PC-9 (cell line): ENCODE measurements around the gene PIK3R1. TPM values are rescaled to one million over a fixed set of nuclear protein-coding genes. Genes with fewer than 3 reads are reported as not detected.

Source experiments
- BruUV-seq: library from RNA; stranded (reverse); fragments of 400-500 nt; replicated peaks from 2 replicates; lab custom pipeline; 2021; lab: Mats Ljungman, UMichigan
- CTCF ChIA-PET: fragments of 300-600 bp; sonication (Branson Sonifier 250); formaldehyde crosslinking; loops from one replicate; lab custom pipeline; 2022; ENCODE audit warnings: antibody characterized with exemption; lab: Charles Lee
- POLR2A ChIA-PET: fragments of 300-600 bp; sonication (Branson Sonifier 250); formaldehyde crosslinking; loops from one replicate; lab custom pipeline; 2022; ENCODE audit warnings: antibody characterized with exemption; ENCODE audit not compliant: unreplicated experiment; lab: Charles Lee
- DNase-seq, 2 experiments: peaks; one replicate each; pipeline versions ENCODE4 v3.0.0 to v3.0.0-alpha.2; 2015 to 2022; ENCODE audit warnings: mixed read lengths in 1 of 2
- H2AFZ ChIP-seq: fragments of 200-600 bp; sonication (generic); 2 replicates; pipeline ENCODE4 v1.8.1; 2017; ENCODE audit warnings: antibody characterized with exemption
- H3F3A ChIP-seq: fragments of 200-600 bp; sonication (generic); 2 replicates; pipeline ENCODE4 v1.8.1; 2017; ENCODE audit warnings: antibody characterized with exemption, mild to moderate bottlenecking, low read depth; ENCODE audit not compliant: insufficient read depth
- H3K27ac ChIP-seq: fragments of 200-600 bp; sonication (generic); 2 replicates; pipeline ENCODE4 v1.6.1; 2016; ENCODE audit warnings: mixed run types
- H3K27me3 ChIP-seq: fragments of 200-600 bp; sonication (generic); 2 replicates; pipeline ENCODE4 v1.6.1; 2016; ENCODE audit warnings: low read depth, mixed run types; ENCODE audit not compliant: insufficient read depth
- H3K36me3 ChIP-seq: fragments of 200-600 bp; sonication (generic); 2 replicates; pipeline ENCODE4 v1.6.1; 2016; ENCODE audit warnings: low read depth, mixed run types
- H3K4me1 ChIP-seq: fragments of 200-600 bp; sonication (generic); replicated peaks from 2 replicates; pipeline ENCODE4 v1.6.1; 2016; ENCODE audit warnings: mixed run types; ENCODE audit not compliant: insufficient read depth
- H3K4me2 ChIP-seq: fragments of 200-600 bp; sonication (generic); 2 replicates; pipeline ENCODE4 v1.6.1; 2017; ENCODE audit warnings: mixed run types
- H3K4me3 ChIP-seq: fragments of 200-600 bp; sonication (generic); 2 replicates; pipeline ENCODE4 v1.6.1; 2016; ENCODE audit warnings: mixed run types
- H3K79me2 ChIP-seq: fragments of 200-600 bp; sonication (generic); 2 replicates; pipeline ENCODE4 v1.6.1; 2017; ENCODE audit warnings: low read depth, mixed run types
- H3K9me2 ChIP-seq: fragments of 200-600 bp; sonication (generic); 2 replicates; pipeline ENCODE4 v1.8.1; 2017; ENCODE audit warnings: mild to moderate bottlenecking; ENCODE audit not compliant: insufficient read depth
- H3K9me3 ChIP-seq: fragments of 200-600 bp; sonication (generic); 2 replicates; pipeline ENCODE4 v1.8.1; 2016; ENCODE audit warnings: low read depth; ENCODE audit not compliant: insufficient read depth
- H4K20me1 ChIP-seq: fragments of 200-600 bp; sonication (generic); 2 replicates; pipeline ENCODE4 v1.8.1; 2017; ENCODE audit not compliant: insufficient read depth
- EZH2 ChIP-seq: fragments of 200-600 bp; sonication (generic); IDR thresholded peaks from 2 replicates; pipeline ENCODE4 v1.8.0; 2017; ENCODE audit warnings: antibody characterized with exemption, low read depth
- intact Hi-C: fragments of 100-400 bp; cut with micrococcal nuclease; formaldehyde crosslinking; loops from one replicate; pipeline ENCODE4 v1.10.0; 2022; ENCODE audit not compliant: unreplicated experiment
- total RNA-seq: library from RNA; stranded (reverse); gene quantifications from 2 replicates; pipeline ENCODE4 v1.2.3, GENCODE V29; 2021
- TF ChIP-seq, protein P1 (sequence below): fragments of 200-600 bp; sonication (generic); conservative IDR thresholded peaks from 2 replicates; pipeline ENCODE4 v1.6.1; 2017; ENCODE audit warnings: mixed run types, antibody characterized with exemption, mild to moderate bottlenecking, moderate library complexity

The PIK3R1 gene
- total RNA-seq, 1 experiment from 2014 or later, result 15.9 TPM

GRCh38 chr5:68316469-68316868 is 100.9 kb downstream of the PIK3R1 start:
- Histone ChIP-seq H3K27ac (no peak overlapping the region), H4K20me1 (no peaks in the 10 kb centered on the region), H3K9me2 (no peaks in the 10 kb centered on the region), H3F3A (peaks cover 28% of the 10 kb centered on the region), H3K4me2 (no peak overlapping the region), H3K27me3 (no peaks in the 10 kb centered on the region), H2AFZ (no peak overlapping the region), H3K79me2 (no peaks in the 10 kb centered on the region), H3K9me3 (no peaks in the 10 kb centered on the region; the same call in 1 of the 2 replicates), H3K4me3 (no peak overlapping the region), H3K4me1 (peaks cover 49% of the 10 kb centered on the region), H3K36me3 (no peaks in the 10 kb centered on the region)
- ChIA-PET CTCF (no interaction called here), POLR2A (interaction anchor here (0.7 kb wide), 1 partner anchor 40 kb away, joined by 3 read pairs; no protein-coding TSS in a partner anchor)
- TF ChIP-seq EZH2, result no peak
- TF ChIP-seq, protein P1, sequence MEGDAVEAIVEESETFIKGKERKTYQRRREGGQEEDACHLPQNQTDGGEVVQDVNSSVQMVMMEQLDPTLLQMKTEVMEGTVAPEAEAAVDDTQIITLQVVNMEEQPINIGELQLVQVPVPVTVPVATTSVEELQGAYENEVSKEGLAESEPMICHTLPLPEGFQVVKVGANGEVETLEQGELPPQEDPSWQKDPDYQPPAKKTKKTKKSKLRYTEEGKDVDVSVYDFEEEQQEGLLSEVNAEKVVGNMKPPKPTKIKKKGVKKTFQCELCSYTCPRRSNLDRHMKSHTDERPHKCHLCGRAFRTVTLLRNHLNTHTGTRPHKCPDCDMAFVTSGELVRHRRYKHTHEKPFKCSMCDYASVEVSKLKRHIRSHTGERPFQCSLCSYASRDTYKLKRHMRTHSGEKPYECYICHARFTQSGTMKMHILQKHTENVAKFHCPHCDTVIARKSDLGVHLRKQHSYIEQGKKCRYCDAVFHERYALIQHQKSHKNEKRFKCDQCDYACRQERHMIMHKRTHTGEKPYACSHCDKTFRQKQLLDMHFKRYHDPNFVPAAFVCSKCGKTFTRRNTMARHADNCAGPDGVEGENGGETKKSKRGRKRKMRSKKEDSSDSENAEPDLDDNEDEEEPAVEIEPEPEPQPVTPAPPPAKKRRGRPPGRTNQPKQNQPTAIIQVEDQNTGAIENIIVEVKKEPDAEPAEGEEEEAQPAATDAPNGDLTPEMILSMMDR, result no peak
- no peak for DNase-seq
- BruUV-seq, result no TSS peak
- intact Hi-C loops, result no loop called here

- TF ChIP-seq, protein P1, result no peak
- no peak for TF ChIP-seq EZH2
- intact Hi-C loops, result no loop called here
- peaks cover 28% of the 10 kb centered on the region for H3F3A ChIP-seq
- H3K36me3 ChIP-seq, result no peaks in the 10 kb centered on the region
- POLR2A ChIA-PET, result no interaction called here
- BruUV-seq, result no TSS peak
- H3K27ac ChIP-seq, result no peak overlapping the region
- H3K4me3 ChIP-seq, result no peak overlapping the region
- H3K4me2 ChIP-seq, result no peak overlapping the region
- no peaks in the 10 kb centered on the region for H3K79me2 ChIP-seq
- no peak for DNase-seq
- H2AFZ ChIP-seq, result no peak overlapping the region
- no peaks in the 10 kb centered on the region for H3K27me3 ChIP-seq
- peaks cover 51% of the 10 kb centered on the region for H3K4me1 ChIP-seq
- no peaks in the 10 kb centered on the region for H3K9me2 ChIP-seq
- H4K20me1 ChIP-seq, result no peaks in the 10 kb centered on the region
- H3K9me3 ChIP-seq, result no peaks in the 10 kb centered on the region; the same call in 1 of the 2 replicates
- CTCF ChIA-PET, result no interaction called here
Observed at GRCh38 chr5:68317646-68318045, 102.1 kb downstream of the PIK3R1 start.

DNA sequence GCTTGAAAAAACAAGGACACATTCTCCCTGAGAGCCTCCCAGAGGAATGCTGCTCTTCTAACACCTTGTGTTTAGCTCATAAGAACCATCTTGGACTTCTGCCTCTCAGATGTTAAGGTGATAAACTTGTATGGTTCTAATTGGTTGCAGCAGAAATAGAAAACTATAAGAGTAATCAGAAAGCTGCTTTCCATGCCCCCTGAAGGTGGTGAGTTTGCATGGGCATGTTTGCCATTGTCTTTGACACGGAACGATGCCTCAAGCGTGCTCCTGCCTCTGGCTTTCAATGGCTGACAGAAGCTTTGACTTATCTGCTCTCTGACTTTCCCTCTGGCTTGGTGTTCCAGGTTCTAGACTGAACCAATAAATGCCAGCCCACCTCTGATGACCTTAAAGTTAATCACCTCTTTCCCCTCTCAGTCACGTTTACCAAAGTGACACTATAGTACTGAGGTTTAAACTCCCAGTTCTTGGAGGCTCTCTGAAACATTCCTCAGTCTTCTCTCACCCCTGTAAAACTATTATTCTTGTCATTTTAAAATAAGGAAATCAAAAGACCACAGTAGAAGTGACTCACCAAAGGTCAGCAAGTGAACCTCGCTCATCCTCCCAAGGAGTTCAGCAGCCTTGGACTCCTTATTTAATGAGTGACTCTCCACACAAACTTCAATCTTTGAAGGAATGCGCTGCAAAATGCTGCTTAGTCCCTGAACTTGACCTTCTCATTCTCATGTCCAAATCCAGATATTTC is 103.6 kb downstream of the PIK3R1 start:
- H2AFZ ChIP-seq, result no peak overlapping the region
- H3K9me3 ChIP-seq, result no peaks in the 10 kb centered on the region; the same call in 1 of the 2 replicates
- no TSS peak for BruUV-seq
- intact Hi-C loops, result no loop called here
- peak overlapping the region; percentile 5; the same call in 1 of the 2 replicates for H3K4me3 ChIP-seq
- H3K9me2 ChIP-seq, result no peaks in the 10 kb centered on the region
- H3K36me3 ChIP-seq, result no peaks in the 10 kb centered on the region
- H3K27ac ChIP-seq, result peak overlapping the region; percentile 74
- peak in 1 of 2 experiments; percentile 91 for DNase-seq
- CTCF ChIA-PET, result no interaction called here
- POLR2A ChIA-PET, result no interaction called here
- no peaks in the 10 kb centered on the region for H4K20me1 ChIP-seq
- TF ChIP-seq EZH2, result no peak
- TF ChIP-seq, protein P1, result no peak
- H3K27me3 ChIP-seq, result no peaks in the 10 kb centered on the region
- H3K4me2 ChIP-seq, result peak overlapping the region; percentile 64
- no peaks in the 10 kb centered on the region for H3K79me2 ChIP-seq
- H3F3A ChIP-seq, result peaks cover 28% of the 10 kb centered on the region
- peaks cover 51% of the 10 kb centered on the region for H3K4me1 ChIP-seq
